HK-2 (cell line): ENCODE measurements around the gene YTHDF1.

ENCODE experiments used
- DNase-seq: peaks from one replicate; pipeline ENCODE4 v3.0.0-alpha.2; 2018; ENCODE audit not compliant: unreplicated experiment

The YTHDF1 gene

GRCh38 chr20:63248835-63249591 lies 33.1 kb upstream of the YTHDF1 start:
- DNase-seq: peak; percentile 63

DNA sequence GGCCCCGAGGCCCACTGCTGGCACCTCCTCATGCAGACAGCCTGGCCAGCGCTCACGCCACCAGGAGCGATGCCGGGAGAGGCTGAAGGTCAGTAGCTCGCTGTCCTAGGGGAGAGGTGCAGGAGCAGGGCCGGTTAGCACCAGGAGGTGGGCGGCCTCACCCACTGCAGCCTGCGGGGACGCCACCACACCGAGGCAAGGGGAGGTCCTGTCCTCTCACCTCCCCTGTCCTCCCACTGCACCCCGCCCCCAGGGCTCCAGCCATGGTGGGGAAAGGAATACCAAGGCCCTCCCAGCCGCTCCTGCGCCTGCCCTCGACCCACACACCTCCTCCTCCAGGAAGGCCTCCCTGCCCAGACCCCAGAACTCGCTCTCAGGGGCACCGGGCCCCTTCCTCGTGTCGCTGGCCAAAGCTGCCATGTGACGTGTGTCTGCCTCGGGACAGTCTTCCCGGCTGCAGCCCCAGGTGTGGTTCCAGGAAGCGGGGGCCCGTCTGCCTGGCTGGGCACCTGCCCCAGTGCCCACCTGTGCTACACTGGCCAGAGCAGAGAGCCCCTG lies 31.8 kb upstream of the YTHDF1 start:
- DNase-seq: no peak

GRCh38 chr20:63246490-63247288 lies 30.8 kb upstream of the YTHDF1 start:
- peak; percentile 73 for DNase-seq

DNA sequence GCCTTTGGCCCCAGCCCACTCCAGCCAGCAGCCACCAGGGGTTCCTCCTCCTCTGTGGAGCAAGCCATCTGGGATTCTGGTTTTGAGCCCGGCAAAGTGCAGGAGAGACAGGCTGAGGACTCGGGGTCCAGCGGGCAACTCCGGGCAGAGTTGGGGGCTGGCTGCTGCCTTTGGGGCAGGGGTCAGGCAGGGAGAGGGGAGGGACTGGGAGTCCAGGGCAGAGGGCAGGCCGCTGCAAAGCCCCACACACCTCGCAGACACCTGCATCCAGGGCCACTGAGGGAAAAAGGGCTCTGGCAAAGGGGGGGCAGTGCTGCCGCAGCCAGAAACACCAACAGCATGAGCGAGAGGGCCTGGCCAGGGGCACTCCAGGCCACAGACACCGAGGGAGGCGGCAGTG lies 28.5 kb upstream of the YTHDF1 start:
- DNase-seq: no peak

DNA sequence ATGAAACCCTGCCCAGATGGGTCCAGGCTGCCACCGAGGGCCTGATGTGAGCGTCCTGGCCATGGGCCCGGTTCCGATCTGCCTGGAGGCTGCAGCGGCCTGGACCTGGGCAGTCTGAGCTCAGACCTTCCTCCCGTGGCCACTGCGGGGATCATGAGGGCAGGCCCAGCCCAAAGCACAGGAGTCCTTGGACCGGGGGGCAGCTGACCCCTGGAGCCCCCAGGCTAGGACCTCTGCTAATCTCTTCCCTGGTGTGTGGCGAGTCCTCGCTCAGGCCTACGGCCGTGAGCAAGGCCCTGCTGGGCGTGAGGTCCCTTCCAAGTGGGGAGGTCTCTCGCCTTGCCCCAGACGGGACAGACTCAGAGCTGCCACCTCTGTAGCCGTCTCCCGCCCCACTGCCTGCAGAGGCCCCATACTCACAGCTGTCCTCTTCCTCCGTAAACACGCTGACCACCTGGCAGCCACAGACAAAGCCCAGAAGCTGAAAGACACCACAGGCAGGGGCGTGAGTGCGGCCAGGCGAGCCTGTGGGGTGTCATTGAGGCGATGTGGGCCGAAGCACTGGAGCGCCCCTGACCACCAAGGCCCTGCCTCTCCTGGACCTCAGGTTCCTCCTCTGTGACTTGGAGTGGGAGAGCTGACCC lies 27.8 kb upstream of the YTHDF1 start:
- DNase-seq: no peak

GRCh38 chr20:63242736-63243135 lies 26.8 kb upstream of the YTHDF1 start:
- DNase-seq: no peak

GRCh38 chr20:63241272-63241671 lies 25.3 kb upstream of the YTHDF1 start:
- DNase-seq: no peak

GRCh38 chr20:63240004-63240403 lies 24.1 kb upstream of the YTHDF1 start:
- DNase-seq: no peak

- no peak for DNase-seq
Measured at GRCh38 chr20:63239431-63239830, 23.5 kb upstream of the YTHDF1 start.

GRCh38 chr20:63238514-63239125 lies 22.7 kb upstream of the YTHDF1 start:
- DNase-seq: no peak

DNA sequence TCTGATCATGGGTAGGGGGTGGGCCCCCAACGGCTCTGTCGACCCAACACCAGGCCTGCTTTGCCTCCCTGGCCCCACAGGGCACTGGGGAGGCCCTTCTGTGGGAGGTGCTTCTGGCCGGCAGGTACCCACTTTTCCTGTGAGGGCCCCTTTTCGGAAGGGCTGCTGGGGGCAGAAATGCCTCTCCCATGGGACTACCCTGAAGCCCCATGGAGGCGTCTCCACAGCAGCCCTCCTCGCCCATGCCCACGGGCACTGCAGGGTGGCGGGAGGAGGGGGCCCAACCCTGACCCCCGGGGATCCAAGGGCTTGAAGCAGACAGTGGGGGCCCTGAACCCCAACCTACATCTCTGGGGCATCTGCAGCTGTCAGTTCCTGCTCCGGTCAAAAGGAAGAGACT lies 22.1 kb upstream of the YTHDF1 start:
- DNase-seq: no peak

GRCh38 chr20:63236116-63236837 lies 20.3 kb upstream of the YTHDF1 start:
- DNase-seq: no peak

- no peak for DNase-seq
Measured at GRCh38 chr20:63235399-63235983, 19.6 kb upstream of the YTHDF1 start, which contains the start of gene BIRC7. TSS of gene BIRC7 (plus strand) at chr20:63235905. CDS start at chr20:63236097, 192 bp downstream.

GRCh38 chr20:63234693-63235398 lies 18.9 kb upstream of the YTHDF1 start:
- no peak for DNase-seq

GRCh38 chr20:63233924-63234323 lies 18.0 kb upstream of the YTHDF1 start:
- no peak for DNase-seq

DNA sequence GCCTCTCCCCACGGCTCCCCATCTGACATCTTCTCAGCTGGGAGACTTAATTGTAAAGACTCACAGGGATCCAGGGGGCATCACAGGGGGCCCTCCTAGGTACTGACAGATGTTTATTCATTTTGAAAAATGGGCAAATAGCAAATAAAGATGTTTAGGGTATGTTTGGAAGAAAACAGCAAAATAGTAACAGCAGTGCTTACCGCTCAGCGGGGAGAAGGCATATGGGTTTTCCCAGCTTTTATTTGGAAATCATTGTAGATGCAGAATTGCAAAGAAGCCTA lies 17.1 kb upstream of the YTHDF1 start:
- no peak for DNase-seq

- DNase-seq: peak; percentile 90
Measured at GRCh38 chr20:63232235-63233060, 16.5 kb upstream of the YTHDF1 start.

DNA sequence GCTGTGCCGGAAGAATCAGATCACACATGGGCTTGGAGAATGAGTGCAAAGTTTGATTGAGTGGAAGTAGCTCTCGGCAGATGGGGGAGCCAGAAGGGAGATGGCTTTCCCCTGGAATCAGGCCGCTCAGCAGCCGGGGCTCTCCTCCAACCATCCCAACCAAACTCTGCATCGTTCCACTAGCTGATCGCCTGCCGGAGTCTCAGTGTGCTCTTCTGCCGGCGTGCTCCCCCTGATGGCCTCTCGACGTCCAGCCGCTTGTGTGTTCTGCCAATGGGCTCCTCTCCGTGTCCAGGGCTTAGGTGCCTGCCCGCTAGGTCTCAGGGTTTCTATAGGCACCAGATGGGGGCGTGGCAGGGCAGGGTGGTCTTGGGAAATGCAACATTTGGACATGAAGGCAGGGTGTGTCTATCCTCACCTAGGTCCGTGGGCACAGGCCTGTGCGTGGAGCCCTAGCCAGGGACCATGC lies 14.9 kb upstream of the YTHDF1 start:
- DNase-seq: no peak

- DNase-seq: no peak
Measured at GRCh38 chr20:63228806-63229205, 12.9 kb upstream of the YTHDF1 start.
